ENCODE results near the gene BCL6.

BCL6 gene

GRCh38 chr3:187745201-187746058 lies at the start of gene BCL6:
BCL6 (minus strand) TSS chr3:187745468; CDS start chr3:187733693, 11,775 bp downstream.
- DNase-seq (ENCODE audit: low read depth in 1 of 2, low spot score in 1 of 2), result peak; percentile 45 to 79

DNA sequence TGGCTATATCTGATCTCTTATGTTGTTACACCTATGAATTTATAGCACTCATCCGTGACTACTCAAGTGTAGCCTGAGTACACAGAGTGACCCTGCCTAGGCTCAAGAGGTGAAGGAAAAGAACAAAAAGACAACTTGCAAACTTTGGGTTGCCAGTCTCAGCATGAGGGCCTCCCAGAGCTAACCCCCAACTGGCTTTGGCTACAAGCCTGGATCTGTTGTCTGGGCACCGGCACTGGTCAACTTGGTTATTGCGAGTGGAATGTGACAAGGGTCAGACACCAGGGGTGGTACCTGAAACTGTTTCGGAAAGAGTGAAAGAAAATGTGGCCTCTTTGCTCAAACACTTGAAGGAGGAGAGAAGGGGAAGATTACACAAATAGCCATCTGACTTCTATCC lies 49.5 kb upstream of the BCL6 start:
- DNase-seq (ENCODE audit: low read depth in 1 of 2, low spot score in 1 of 2), result no peak

DNA sequence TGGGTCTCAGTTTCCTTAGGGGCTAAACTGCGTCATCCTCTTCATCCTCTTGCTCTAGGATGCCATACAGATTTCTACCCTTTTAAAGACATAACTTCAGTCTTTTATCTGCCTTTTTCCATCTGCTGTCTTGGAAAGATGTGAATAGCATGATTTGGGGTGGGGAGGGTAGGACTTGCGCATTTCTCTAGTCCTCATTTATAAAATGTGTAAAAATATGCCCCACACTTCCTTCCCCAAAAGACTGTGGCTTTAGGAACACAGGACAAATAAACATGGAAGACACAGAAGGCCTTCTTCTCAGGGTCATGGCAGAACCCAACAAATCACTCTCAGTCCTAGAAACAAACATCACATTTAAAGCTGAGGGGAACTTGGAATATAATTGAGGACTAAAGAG lies 48.4 kb upstream of the BCL6 start:
- DNase-seq (ENCODE audit: low read depth in 1 of 2, low spot score in 1 of 2), result no peak

- DNase-seq (ENCODE audit: low read depth in 1 of 2, low spot score in 1 of 2), result no peak
Observed at GRCh38 chr3:187792521-187792920, 47.3 kb upstream of the BCL6 start.

DNA sequence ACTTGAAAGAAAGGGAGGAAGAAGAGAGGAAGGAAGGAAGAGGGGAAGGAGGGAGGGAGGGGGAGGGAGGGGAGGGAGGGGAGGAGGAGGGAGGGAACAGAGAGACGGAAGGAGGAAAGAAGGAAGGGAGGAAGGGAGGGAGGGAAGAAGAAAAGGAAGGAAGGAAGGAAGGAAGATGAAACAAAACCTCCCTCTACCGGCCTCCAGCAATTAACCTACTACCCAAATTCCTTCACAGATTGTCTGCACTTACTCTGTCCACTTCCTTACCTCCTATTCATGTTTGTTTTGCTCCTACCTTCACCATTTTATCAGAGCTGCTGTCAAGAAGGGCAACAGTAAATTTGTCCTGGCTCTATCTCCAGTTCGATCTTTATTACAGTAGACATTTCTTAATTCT lies 44.6 kb upstream of the BCL6 start:
- DNase-seq (ENCODE audit: low read depth in 1 of 2, low spot score in 1 of 2), result no peak

- DNase-seq (ENCODE audit: low read depth in 1 of 2, low spot score in 1 of 2), result no peak
Observed at GRCh38 chr3:187788984-187789857, 44.0 kb upstream of the BCL6 start.

GRCh38 chr3:187783098-187783497 lies 37.8 kb upstream of the BCL6 start:
- DNase-seq (ENCODE audit: low read depth in 1 of 2, low spot score in 1 of 2), result no peak

GRCh38 chr3:187782006-187782405 lies 36.7 kb upstream of the BCL6 start:
- DNase-seq (ENCODE audit: low read depth in 1 of 2, low spot score in 1 of 2), result no peak

DNA sequence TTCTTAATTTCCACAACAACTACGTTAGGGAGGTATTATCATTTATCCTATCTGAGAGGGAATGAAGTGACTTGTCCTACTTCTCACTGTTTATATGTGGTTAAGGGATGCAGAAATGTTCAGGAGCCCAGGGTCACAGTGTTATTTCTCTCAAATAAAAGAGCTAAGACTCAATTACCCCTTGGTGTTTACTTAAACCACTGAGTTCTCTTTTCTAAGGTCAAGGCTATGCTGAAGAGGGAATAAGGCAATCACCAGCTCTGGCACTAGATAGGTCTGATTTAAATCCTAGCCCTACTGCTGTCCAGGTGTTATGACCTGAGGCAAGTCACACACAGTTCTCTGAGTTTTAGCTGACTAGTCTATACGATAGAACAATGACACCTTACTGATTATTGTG lies 35.7 kb upstream of the BCL6 start:
- no peak for DNase-seq (ENCODE audit: low read depth in 1 of 2, low spot score in 1 of 2)

DNA sequence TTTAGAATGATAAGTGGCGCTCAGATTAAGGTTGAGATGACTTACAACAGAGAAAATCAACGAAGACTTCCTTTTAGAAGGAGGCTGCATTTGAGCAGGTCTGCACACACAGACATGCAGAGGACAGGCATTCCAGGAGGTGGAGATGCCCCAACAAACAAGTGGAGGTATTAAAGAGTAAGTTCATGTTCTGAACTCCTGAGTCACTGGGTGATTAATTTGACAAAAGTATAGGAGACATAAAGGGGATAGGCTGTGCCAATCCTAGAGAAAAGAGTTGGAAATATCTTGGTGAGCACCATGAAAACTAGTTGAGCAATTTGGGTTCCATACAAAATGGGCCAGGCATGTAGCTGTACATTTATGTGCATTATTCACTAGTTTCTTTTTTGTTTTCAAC lies 33.5 kb upstream of the BCL6 start:
- no peak for DNase-seq (ENCODE audit: low read depth in 1 of 2, low spot score in 1 of 2)

DNA sequence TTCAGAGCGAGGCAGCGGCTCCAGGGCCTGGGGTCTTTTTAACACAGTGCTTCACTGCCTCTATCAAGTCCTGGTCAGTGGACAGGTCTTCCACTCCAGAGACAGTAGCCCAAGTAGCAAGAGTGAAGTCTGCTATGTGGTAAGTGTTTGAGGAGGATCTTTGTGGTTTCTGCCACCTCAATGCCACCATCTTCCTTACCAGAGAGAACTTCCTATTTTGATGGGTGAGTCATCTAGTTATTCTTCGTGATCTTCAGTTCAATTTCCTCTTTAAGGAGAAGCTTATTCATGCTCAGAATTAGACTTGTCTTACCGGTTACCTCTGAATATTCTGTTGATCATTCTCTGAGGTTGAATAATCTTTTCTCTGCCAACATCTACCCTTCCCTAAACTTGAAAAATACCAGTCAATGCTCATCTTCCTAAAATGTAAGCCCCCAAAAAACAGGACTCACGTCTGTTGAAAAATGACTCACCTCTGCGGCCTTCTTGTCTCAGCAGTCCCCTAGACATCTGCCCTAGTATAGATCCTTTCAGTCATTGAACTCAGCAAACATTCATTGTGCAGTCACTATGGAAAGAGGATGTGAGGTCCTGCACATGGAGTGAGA lies 32.2 kb upstream of the BCL6 start:
- no peak for DNase-seq (ENCODE audit: low read depth in 1 of 2, low spot score in 1 of 2)

DNA sequence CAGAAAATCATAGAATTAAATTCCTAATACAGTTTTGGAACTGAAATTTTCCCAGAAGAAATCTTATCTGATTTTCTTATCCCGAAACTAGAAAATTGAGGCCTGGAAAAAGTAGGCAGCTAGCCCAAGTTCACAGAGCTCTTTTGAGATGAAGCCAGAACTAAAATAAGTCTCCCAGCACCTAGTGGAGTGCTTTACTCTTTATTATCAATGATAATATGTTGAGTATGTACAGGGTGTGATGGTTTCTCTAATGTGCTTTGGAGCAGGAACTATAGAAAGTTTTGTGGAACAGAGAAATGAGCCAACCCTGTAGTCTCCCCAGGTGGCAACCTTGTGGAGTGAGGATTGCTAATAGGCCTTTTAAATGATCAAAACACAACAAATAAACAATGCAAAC lies 30.3 kb upstream of the BCL6 start:
- no peak for DNase-seq (ENCODE audit: low read depth in 1 of 2, low spot score in 1 of 2)

- DNase-seq (ENCODE audit: low read depth in 1 of 2, low spot score in 1 of 2), result no peak
Observed at GRCh38 chr3:187774185-187774789, 29.0 kb upstream of the BCL6 start.

- no peak for DNase-seq (ENCODE audit: low read depth in 1 of 2, low spot score in 1 of 2)
Observed at GRCh38 chr3:187773233-187774184, 28.2 kb upstream of the BCL6 start.

- DNase-seq (ENCODE audit: low read depth in 1 of 2, low spot score in 1 of 2), result peak in 1 of 2 donors; percentile 11
Observed at GRCh38 chr3:187770224-187770623, 25.0 kb upstream of the BCL6 start.

DNA sequence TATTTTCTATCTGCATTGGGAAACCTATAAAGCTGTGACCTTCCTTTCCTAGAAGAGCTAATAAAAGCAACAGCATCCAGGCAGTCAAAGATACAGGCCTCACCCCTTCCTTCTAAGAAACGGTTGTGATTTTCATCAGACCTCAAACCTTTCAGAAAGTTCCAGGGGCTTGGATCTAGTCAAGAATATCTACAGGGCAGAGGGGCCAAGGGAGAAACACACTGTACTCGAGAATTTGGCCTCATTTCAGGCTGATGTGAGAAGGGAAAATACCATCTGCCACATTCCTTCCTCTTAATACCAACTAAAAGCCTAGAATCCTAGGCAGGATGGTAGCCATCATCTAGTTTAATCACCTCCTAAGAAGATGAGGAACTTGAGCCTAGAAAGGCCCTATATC lies 24.5 kb upstream of the BCL6 start:
- no peak for DNase-seq (ENCODE audit: low read depth in 1 of 2, low spot score in 1 of 2)

GRCh38 chr3:187767266-187768012 lies 22.2 kb upstream of the BCL6 start:
- DNase-seq (ENCODE audit: low read depth in 1 of 2, low spot score in 1 of 2), result no peak

GRCh38 chr3:187765342-187765741 lies 20.1 kb upstream of the BCL6 start:
- no peak for DNase-seq (ENCODE audit: low read depth in 1 of 2, low spot score in 1 of 2)

GRCh38 chr3:187763850-187764648 lies 18.8 kb upstream of the BCL6 start:
- DNase-seq (ENCODE audit: low read depth in 1 of 2, low spot score in 1 of 2), result no peak

Data from activated T-helper 1 cell treated with anti-CD3 and anti-CD28 coated beads, Interleukin-2, amount 50 U/mL, for 16 hours (primary cell).